Neural progenitor cell (in vitro differentiated cells): ENCODE measurements around the gene TAOK1. TPM values are rescaled to one million over a fixed set of nuclear protein-coding genes. Genes with fewer than 3 reads are reported as not detected.

Source experiments
- DNase-seq: peaks from one replicate; pipeline ENCODE4 v3.0.0-alpha.2; 2016; ENCODE audit warnings: low spot score
- H2AFZ ChIP-seq: fragments of 200-600 bp; sonication (generic); replicated peaks from 2 replicates; pipeline ENCODE4 v1.6.1; 2016; ENCODE audit warnings: antibody characterized with exemption
- H3F3A ChIP-seq: fragments of 200-600 bp; sonication (generic); 2 replicates; pipeline ENCODE4 v1.6.1; 2016; ENCODE audit warnings: antibody characterized with exemption, low read depth
- H3K27ac ChIP-seq: fragments of 200-600 bp; sonication (generic); 2 replicates; pipeline ENCODE4 v1.5.1; 2016; ENCODE audit warnings: mild to moderate bottlenecking
- H3K27me3 ChIP-seq: fragments of 200-600 bp; sonication (generic); 2 replicates; pipeline ENCODE4 v1.6.1; 2016; ENCODE audit warnings: mild to moderate bottlenecking, moderate library complexity
- H3K36me3 ChIP-seq: fragments of 200-600 bp; sonication (generic); 2 replicates; pipeline ENCODE4 v1.5.1; 2016
- H3K4me1 ChIP-seq: fragments of 200-600 bp; sonication (generic); 2 replicates; pipeline ENCODE4 v1.6.1; 2016; ENCODE audit warnings: mixed run types
- H3K4me2 ChIP-seq: fragments of 200-600 bp; sonication (generic); 2 replicates; pipeline ENCODE4 v1.6.1; 2016
- H3K4me3 ChIP-seq: fragments of 200-600 bp; sonication (generic); 2 replicates; pipeline ENCODE4 v1.5.1; 2016
- H3K79me2 ChIP-seq: fragments of 200-600 bp; sonication (generic); 2 replicates; pipeline ENCODE4 v1.6.1; 2016; ENCODE audit warnings: low read depth
- H3K9ac ChIP-seq: fragments of 200-600 bp; sonication (generic); 2 replicates; pipeline ENCODE4 v1.6.1; 2016
- H3K9me3 ChIP-seq: fragments of 200-600 bp; sonication (generic); 2 replicates; pipeline ENCODE4 v1.5.1; 2016; ENCODE audit warnings: low read depth
- H4K20me1 ChIP-seq: fragments of 200-600 bp; sonication (generic); 2 replicates; pipeline ENCODE4 v1.6.1; 2016; ENCODE audit warnings: low read depth
- H3K27ac Mint-ChIP-seq: 3 replicates; pipeline ENCODE4 v1.8.0; 2021; ENCODE audit warnings: mixed read lengths
- H3K27me3 Mint-ChIP-seq: 2 replicates; pipeline ENCODE4 v1.8.0; 2022; ENCODE audit warnings: low read depth, mild to moderate bottlenecking, inconsistent platforms, moderate library complexity, mixed read lengths; ENCODE audit not compliant: insufficient read depth
- H3K36me3 Mint-ChIP-seq: 3 replicates; pipeline ENCODE4 v1.8.0; 2021; ENCODE audit warnings: mixed read lengths
- H3K4me1 Mint-ChIP-seq: 3 replicates; pipeline ENCODE4 v1.8.0; 2021; ENCODE audit warnings: mixed read lengths
- H3K4me3 Mint-ChIP-seq: 3 replicates; pipeline ENCODE4 v1.8.0; 2021; ENCODE audit warnings: mild to moderate bottlenecking, moderate library complexity, mixed read lengths
- H3K9me3 Mint-ChIP-seq: 3 replicates; pipeline ENCODE4 v1.8.0; 2020; ENCODE audit warnings: mixed read lengths
- CTCF ChIP-seq: fragments of 200-600 bp; sonication (generic); IDR thresholded peaks from 2 replicates; pipeline ENCODE4 v1.5.1; 2017; ENCODE audit warnings: antibody characterized with exemption, mild to moderate bottlenecking
- EZH2 ChIP-seq: fragments of 200-600 bp; sonication (generic); IDR thresholded peaks from 2 replicates; pipeline ENCODE4 v1.6.1; 2017; ENCODE audit warnings: antibody characterized with exemption, mild to moderate bottlenecking, moderate library complexity
- EZH2phosphoT487 ChIP-seq: fragments of 200-600 bp; sonication (generic); IDR thresholded peaks from 2 replicates; pipeline ENCODE4 v1.6.1; 2017; ENCODE audit warnings: antibody characterized with exemption
- total RNA-seq: library from RNA; depleted of rRNA; stranded (reverse); fragments of >200 nt; gene quantifications from 2 replicates; pipeline ENCODE4 v1.2.3, GENCODE V29; 2015; ENCODE audit warnings: low replicate concordance

The TAOK1 gene
- total RNA-seq, 1 donor from 2014 or later = 125 TPM

GRCh38 chr17:29589524-29590410, 199.6 kb downstream of the TAOK1 start, which contains the start of gene GIT1:
TSS of gene GIT1 (minus strand) at chr17:29589648. CDS start at chr17:29589378, 270 bp downstream.
- H3K4me1 Mint-ChIP-seq = peaks cover 44% of the 10 kb centered on the region

GRCh38 chr17:29590411-29591145, 200.4 kb downstream of the TAOK1 start:
- no peak for DNase-seq
- no peaks in the 10 kb centered on the region for H3K36me3 Mint-ChIP-seq
- Histone ChIP-seq H4K20me1 (peaks cover 53% of the 10 kb centered on the region), H2AFZ (peak overlapping the region; percentile 95), H3K27me3 (no peaks in the 10 kb centered on the region), H3K4me2 (peak overlapping the region; percentile 77), H3K9me3 (no peaks in the 10 kb centered on the region), H3K79me2 (peaks cover 44% of the 10 kb centered on the region), H3K27ac (no peak overlapping the region), H3K9ac (no peak overlapping the region), H3K4me3 (peak overlapping the region; percentile 57), H3K36me3 (no peaks in the 10 kb centered on the region), H3F3A (peaks cover 36% of the 10 kb centered on the region), H3K4me1 (peaks cover 57% of the 10 kb centered on the region)
- no peak overlapping the region for H3K27ac Mint-ChIP-seq
- peaks cover 9% of the 10 kb centered on the region for H3K27me3 Mint-ChIP-seq
- peaks cover 49% of the 10 kb centered on the region for H3K4me1 Mint-ChIP-seq
- H3K4me3 Mint-ChIP-seq = peak overlapping the region; percentile 93
- no peak for TF ChIP-seq CTCF
- TF ChIP-seq EZH2 = no peak
- no peak for TF ChIP-seq EZH2phosphoT487
- no peaks in the 10 kb centered on the region for H3K9me3 Mint-ChIP-seq

More at GRCh38 chr17:29589524-29590410, 199.6 kb downstream of the TAOK1 start, which contains the start of gene GIT1:
- Histone ChIP-seq H3K4me3 (peak within 1 kb of the TSS; percentile 84), H3K4me1 (peaks cover 56% of the 10 kb centered on the region), H4K20me1 (peaks cover 53% of the 10 kb centered on the region), H3K27ac (no peak within 1 kb of the TSS), H3K36me3 (no peaks in the 10 kb centered on the region), H3K9ac (peak within 1 kb of the TSS; percentile 37), H2AFZ (no peak within 1 kb of the TSS), H3K9me3 (no peaks in the 10 kb centered on the region), H3K27me3 (no peaks in the 10 kb centered on the region), H3K4me2 (peak within 1 kb of the TSS; percentile 90), H3F3A (peaks cover 31% of the 10 kb centered on the region), H3K79me2 (peaks cover 49% of the 10 kb centered on the region)
- Mint-ChIP-seq H3K27ac (peak within 1 kb of the TSS; percentile 96), H3K36me3 (no peaks in the 10 kb centered on the region), H3K27me3 (peaks cover 9% of the 10 kb centered on the region), H3K9me3 (no peaks in the 10 kb centered on the region), H3K4me3 (peak within 1 kb of the TSS; percentile 94)
- no peak for TF ChIP-seq EZH2
- peak; percentile 97 for DNase-seq

GRCh38 chr17:29591146-29591736, 201.1 kb downstream of the TAOK1 start:
- Mint-ChIP-seq H3K4me1 (peaks cover 50% of the 10 kb centered on the region), H3K4me3 (peak overlapping the region; percentile 93), H3K9me3 (no peaks in the 10 kb centered on the region), H3K27me3 (peaks cover 10% of the 10 kb centered on the region), H3K36me3 (no peaks in the 10 kb centered on the region), H3K27ac (peak overlapping the region; percentile 79)
- peak; percentile 76 for DNase-seq
- peaks cover 57% of the 10 kb centered on the region for H3K4me1 ChIP-seq
- peak overlapping the region; percentile 95 for H2AFZ ChIP-seq
- no peaks in the 10 kb centered on the region for H3K27me3 ChIP-seq
- H3K9ac ChIP-seq = no peak overlapping the region
- H3K79me2 ChIP-seq = peaks cover 37% of the 10 kb centered on the region
- peak overlapping the region; percentile 77 for H3K4me2 ChIP-seq
- H3K4me3 ChIP-seq = peak overlapping the region; percentile 57
- no peaks in the 10 kb centered on the region for H3K9me3 ChIP-seq
- no peaks in the 10 kb centered on the region for H3K36me3 ChIP-seq
- H3K27ac ChIP-seq = no peak overlapping the region
- TF ChIP-seq CTCF (no peak), EZH2 (no peak), EZH2phosphoT487 (no peak)
- H4K20me1 ChIP-seq = peaks cover 53% of the 10 kb centered on the region
- H3F3A ChIP-seq = peaks cover 36% of the 10 kb centered on the region
